ENCODE results near the gene RUFY3.

DNA sequence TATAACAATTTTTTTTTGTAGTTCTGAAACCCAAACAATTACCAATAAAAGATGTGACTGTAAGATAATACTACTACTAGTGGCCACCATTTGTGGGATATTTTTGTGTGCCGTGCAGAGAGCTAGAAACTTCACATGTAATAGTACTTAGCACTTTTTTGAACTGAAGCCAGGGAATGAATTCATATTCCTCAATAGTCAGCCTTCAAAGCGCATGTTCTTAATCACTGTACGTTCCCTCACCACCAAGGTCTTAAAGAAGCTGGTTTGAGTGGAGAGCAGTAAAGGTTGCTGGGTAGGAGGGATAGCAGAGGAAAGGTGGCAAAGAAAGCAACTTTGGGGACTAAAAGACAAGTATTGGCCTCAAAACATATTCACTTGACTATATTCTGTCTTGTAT, 9.6 kb upstream of the RUFY3 start:
- TF ChIP-seq, protein P1, sequence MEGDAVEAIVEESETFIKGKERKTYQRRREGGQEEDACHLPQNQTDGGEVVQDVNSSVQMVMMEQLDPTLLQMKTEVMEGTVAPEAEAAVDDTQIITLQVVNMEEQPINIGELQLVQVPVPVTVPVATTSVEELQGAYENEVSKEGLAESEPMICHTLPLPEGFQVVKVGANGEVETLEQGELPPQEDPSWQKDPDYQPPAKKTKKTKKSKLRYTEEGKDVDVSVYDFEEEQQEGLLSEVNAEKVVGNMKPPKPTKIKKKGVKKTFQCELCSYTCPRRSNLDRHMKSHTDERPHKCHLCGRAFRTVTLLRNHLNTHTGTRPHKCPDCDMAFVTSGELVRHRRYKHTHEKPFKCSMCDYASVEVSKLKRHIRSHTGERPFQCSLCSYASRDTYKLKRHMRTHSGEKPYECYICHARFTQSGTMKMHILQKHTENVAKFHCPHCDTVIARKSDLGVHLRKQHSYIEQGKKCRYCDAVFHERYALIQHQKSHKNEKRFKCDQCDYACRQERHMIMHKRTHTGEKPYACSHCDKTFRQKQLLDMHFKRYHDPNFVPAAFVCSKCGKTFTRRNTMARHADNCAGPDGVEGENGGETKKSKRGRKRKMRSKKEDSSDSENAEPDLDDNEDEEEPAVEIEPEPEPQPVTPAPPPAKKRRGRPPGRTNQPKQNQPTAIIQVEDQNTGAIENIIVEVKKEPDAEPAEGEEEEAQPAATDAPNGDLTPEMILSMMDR (IDR thresholded peaks at IDR 0.05), result no peak
- TF ChIP-seq ZFX (IDR thresholded peaks at IDR 0.05; ENCODE audit: borderline replicate concordance), result no peak
